ENCODE data around the gene GRIN2D. TPM values are rescaled to one million over a fixed set of nuclear protein-coding genes. Genes with fewer than 3 reads are reported as not detected.

GRIN2D gene
- polyA plus RNA-seq, 1 of the 3 experiments (the other 2 are of a cell fraction), result 0.92 TPM

DNA sequence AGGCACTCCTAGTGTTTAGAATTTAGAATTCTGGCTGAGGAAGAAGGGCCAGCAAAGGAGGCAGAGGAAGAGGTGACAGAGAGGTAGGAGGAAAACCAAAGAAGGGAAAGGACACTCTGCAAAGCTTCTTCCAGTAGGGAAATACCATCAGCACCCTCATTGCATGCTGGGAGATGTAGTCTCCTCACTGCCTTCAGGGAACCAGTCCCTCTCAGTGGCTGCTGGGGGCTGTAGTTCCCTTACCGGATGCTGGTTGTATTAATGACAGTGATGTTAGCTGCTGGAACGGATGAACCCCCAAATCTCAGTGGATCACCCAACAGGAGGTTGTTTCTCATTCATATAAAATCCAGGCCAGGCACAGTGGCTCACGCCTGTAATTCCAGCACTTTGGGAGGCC lies 10.1 kb downstream of the GRIN2D start:
- Histone ChIP-seq H3K4me1 (ENCODE audit: control insufficient read depth in 1 of 2, insufficient read depth in 2 of 2, low read depth in 1 of 2, low read length in 1 of 2) (no peaks in the 10 kb centered on the region; a peak in 1 of 4 replicates), H3K36me3 (replicated peaks in 1 of 2; ENCODE audit: control insufficient read depth in 1 of 2, insufficient read depth in 2 of 2, low read length in 1 of 2) (no peaks in the 10 kb centered on the region), H3K9me2 (no peaks in the 10 kb centered on the region), H3K9me3 (no peaks in the 10 kb centered on the region), H3K79me2 (ENCODE audit: insufficient read depth) (no peaks in the 10 kb centered on the region), H4K20me1 (ENCODE audit: insufficient read depth) (no peaks in the 10 kb centered on the region), H2AFZ (ENCODE audit: low read depth) (peak overlapping the region; percentile 61; the same call in 1 of the 2 replicates), H3K27ac (ENCODE audit: low read depth in 2 of 2, low read length in 1 of 2) (no peak overlapping the region), H3K27me3 (ENCODE audit: insufficient read depth) (no peaks in the 10 kb centered on the region), H3K9ac (no peak overlapping the region), H3F3A (replicated peaks; ENCODE audit: insufficient read depth) (peaks cover 8% of the 10 kb centered on the region), H3K4me2 (no peak overlapping the region), H3K4me3 (ENCODE audit: low read depth in 2 of 2, low read length in 1 of 2) (no peak overlapping the region)
- POLR2A ChIA-PET, result interaction anchor here (0.6 kb wide), 1 partner anchor 80 kb away, joined by 5 read pairs; no protein-coding TSS in a partner anchor
- DNase-seq, result peak; percentile 91
- TF ChIP-seq RCOR1 (IDR thresholded peaks at IDR 0.05; ENCODE audit: low read length), result no peak
- TF ChIP-seq YY1 (IDR thresholded peaks at IDR 0.05; ENCODE audit: low read depth), result no peak
- peak; percentile 64 for TF ChIP-seq GABPA (IDR thresholded peaks at IDR 0.05; ENCODE audit: low read depth)
- TF ChIP-seq MXI1 (IDR thresholded peaks at IDR 0.05; ENCODE audit: low read depth, low read length), result no peak
- TF ChIP-seq ELF1 (IDR thresholded peaks at IDR 0.05), result peak; percentile 77
- no peak for TF ChIP-seq USF1 (IDR thresholded peaks at IDR 0.05; ENCODE audit: borderline replicate concordance, low read depth)
- no peak for TF ChIP-seq FOSL2 (IDR thresholded peaks at IDR 0.05; ENCODE audit: borderline replicate concordance, low read depth)
- no peak for TF ChIP-seq MEF2A (IDR thresholded peaks at IDR 0.05; ENCODE audit: borderline replicate concordance, low read depth)
- TF ChIP-seq MAX (IDR thresholded peaks at IDR 0.05; ENCODE audit: low read depth), result no peak
- TF ChIP-seq SMC3 (IDR thresholded peaks at IDR 0.05; ENCODE audit: low read depth, low read length), result no peak
- TF ChIP-seq CHD2 (IDR thresholded peaks at IDR 0.05; ENCODE audit: low read length, partially characterized antibody), result peak; percentile 86
- TF ChIP-seq TCF12 (IDR thresholded peaks at IDR 0.05), result no peak
- CTCF ChIA-PET, result interaction anchor here (1.0 to 3.6 kb wide), 4 partner anchors 12 to 185 kb away, joined by 3 to 16 read pairs (median 4); partner anchors contain the start of gene KDELR1
- 64% methylated on average over 2 of the region's 3 CpGs for WGBS (ENCODE audit: low lambda C conversion rate)

DNA sequence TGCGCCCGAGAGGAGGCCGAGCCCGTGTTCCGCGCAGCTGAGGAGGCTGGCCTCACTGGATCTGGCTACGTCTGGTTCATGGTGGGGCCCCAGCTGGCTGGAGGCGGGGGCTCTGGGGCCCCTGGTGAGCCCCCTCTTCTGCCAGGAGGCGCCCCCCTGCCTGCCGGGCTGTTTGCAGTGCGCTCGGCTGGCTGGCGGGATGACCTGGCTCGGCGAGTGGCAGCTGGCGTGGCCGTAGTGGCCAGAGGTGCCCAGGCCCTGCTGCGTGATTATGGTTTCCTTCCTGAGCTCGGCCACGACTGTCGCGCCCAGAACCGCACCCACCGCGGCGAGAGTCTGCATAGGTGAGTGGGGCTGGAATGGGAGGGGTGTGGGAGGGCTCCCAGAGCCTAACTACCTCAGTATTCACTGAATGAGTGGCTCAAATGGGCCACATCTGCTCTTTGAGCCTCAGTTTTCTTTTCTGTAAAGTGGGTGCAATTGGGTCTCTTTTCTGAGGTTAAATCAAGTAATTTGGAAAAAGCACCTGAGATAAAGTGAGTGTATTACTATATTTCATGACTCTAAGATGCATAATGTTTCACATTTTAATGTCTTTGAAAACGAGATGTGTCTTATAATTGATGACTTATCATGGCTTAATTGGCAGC lies 11.7 kb downstream of the GRIN2D start:
- Histone ChIP-seq H3K27ac (ENCODE audit: low read depth in 2 of 2, low read length in 1 of 2) (no peak overlapping the region), H3K4me1 (ENCODE audit: control insufficient read depth in 1 of 2, insufficient read depth in 2 of 2, low read depth in 1 of 2, low read length in 1 of 2) (no peaks in the 10 kb centered on the region; a peak in 1 of 4 replicates), H3K36me3 (replicated peaks in 1 of 2; ENCODE audit: control insufficient read depth in 1 of 2, insufficient read depth in 2 of 2, low read length in 1 of 2) (no peaks in the 10 kb centered on the region), H2AFZ (ENCODE audit: low read depth) (no peak overlapping the region), H4K20me1 (ENCODE audit: insufficient read depth) (no peaks in the 10 kb centered on the region), H3K79me2 (ENCODE audit: insufficient read depth) (no peaks in the 10 kb centered on the region), H3K4me3 (ENCODE audit: low read depth in 2 of 2, low read length in 1 of 2) (no peak overlapping the region), H3K9me3 (no peaks in the 10 kb centered on the region), H3K27me3 (ENCODE audit: insufficient read depth) (no peaks in the 10 kb centered on the region), H3K9ac (no peak overlapping the region), H3F3A (replicated peaks; ENCODE audit: insufficient read depth) (no peaks in the 10 kb centered on the region), H3K9me2 (no peaks in the 10 kb centered on the region), H3K4me2 (no peak overlapping the region)
- 61% methylated on average over 1 of the region's 27 CpGs for WGBS (ENCODE audit: low lambda C conversion rate)
- no peak for DNase-seq
- TF ChIP-seq TEAD4 (IDR thresholded peaks at IDR 0.05; ENCODE audit: borderline replicate concordance, insufficient read depth), result no peak
- TF ChIP-seq FOXM1 (IDR thresholded peaks at IDR 0.05; ENCODE audit: low read depth), result no peak
- ChIA-PET CTCF (interaction anchor here (0.8 kb wide), 1 partner anchor 114 kb away, joined by 3 read pairs; no protein-coding TSS in a partner anchor), POLR2A (no interaction called here)
